ENCODE results near the gene SLC35F1. TPM values are rescaled to one million over a fixed set of nuclear protein-coding genes. Genes with fewer than 3 reads are reported as not detected.
A peak's percentile ranks its signal among the peaks of the same experiment; 100 is the strongest.
"Not testable (repeated sequence)": the region's sequence is repeated elsewhere in the genome, so short reads cannot be mapped to it uniquely, and the experiment has no call there.

SLC35F1 gene
- polyA plus RNA-seq, 1 donor, result 3.9 TPM

- DNase-seq, result no peak
Measured at GRCh38 chr6:117919775-117920729, 13.0 kb downstream of the SLC35F1 start.

GRCh38 chr6:117924690-117925089, 17.6 kb downstream of the SLC35F1 start:
- DNase-seq, result no peak

GRCh38 chr6:117927866-117928265, 20.8 kb downstream of the SLC35F1 start:
- DNase-seq, result no peak

- DNase-seq, result no peak
Measured at GRCh38 chr6:117928833-117929232, 21.8 kb downstream of the SLC35F1 start.

GRCh38 chr6:117929501-117929900, 22.4 kb downstream of the SLC35F1 start:
- no peak for DNase-seq

DNA sequence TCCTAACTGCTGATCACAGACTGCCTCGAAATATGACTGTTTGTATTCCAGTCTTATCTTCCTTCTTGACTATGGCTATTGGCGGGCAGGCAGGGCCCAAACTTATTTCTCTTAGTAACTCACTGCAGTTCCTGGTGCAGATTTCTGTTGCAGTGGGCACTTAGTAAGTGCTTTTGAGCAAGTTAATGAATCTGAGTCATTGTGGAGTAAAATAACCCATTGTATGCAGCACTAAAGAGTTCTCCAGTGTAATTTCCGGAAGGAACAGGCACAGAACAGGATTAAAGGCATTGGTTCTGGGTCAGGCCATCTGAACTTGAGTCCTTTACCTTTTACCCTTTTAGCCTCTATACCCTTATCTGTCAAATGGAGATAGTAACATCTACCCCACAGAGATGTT, 23.6 kb downstream of the SLC35F1 start:
- no peak for DNase-seq

- DNase-seq, result no peak
Measured at GRCh38 chr6:117932001-117932400, 24.9 kb downstream of the SLC35F1 start.

GRCh38 chr6:117932676-117933075, 25.6 kb downstream of the SLC35F1 start:
- no peak for DNase-seq

GRCh38 chr6:117933471-117933870, 26.4 kb downstream of the SLC35F1 start:
- DNase-seq, result no peak

DNA sequence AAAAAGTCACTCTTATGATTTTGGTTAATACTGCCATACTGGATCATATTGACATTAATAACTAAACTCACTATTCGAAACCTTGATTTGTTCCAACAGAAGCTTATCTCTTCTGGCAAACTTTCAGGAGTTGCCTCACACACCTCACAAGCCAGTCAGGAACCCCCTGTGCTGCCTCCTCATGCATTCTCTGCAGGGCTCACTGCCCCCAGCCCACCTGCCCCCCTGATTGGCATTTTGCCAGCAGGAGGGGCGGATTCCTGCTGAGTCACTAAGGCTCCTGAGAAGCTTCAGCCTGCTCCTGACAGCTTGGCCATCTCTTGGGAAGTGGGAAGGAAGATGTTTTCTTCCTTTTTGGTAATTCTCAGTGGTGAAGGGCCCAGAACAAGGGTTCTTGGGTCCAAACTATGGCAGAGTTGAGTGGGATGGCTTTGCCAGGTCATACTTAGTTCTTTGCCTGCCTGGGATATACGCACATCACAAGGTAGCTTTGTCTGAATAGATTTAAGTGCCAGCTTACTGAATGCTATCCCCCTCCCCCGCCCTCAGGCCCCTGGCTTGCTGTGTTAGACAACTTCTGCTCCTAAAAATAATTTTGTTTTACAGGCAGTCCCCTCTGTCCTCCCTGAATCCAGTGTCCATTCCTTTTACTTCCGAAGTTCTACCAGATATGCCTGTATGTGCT, 31.4 kb downstream of the SLC35F1 start:
- no peak for DNase-seq

DNA sequence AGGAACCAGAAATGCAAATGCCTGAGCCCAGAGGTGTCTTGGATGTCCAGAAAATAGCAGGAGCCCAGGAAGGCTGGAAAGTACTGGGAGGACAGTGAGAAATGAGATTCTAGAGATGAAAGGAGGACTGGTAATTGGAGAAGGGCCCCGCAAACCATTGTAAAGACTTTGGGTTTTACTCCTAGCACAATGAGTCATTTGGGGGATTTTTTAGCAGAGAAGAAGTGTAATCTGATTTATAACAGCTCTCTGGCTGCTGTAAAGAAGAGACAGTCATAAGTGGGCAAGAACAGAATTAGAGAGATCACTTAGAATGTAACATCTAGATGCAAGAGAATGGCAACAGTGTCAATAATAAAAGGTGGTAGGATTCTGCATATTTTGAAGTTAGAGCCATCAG, 40.2 kb downstream of the SLC35F1 start:
- DNase-seq, result no peak

GRCh38 chr6:117951783-117952182, 44.7 kb downstream of the SLC35F1 start:
- DNase-seq, result no peak

GRCh38 chr6:117955684-117956256, 48.7 kb downstream of the SLC35F1 start:
- no peak for DNase-seq

DNA sequence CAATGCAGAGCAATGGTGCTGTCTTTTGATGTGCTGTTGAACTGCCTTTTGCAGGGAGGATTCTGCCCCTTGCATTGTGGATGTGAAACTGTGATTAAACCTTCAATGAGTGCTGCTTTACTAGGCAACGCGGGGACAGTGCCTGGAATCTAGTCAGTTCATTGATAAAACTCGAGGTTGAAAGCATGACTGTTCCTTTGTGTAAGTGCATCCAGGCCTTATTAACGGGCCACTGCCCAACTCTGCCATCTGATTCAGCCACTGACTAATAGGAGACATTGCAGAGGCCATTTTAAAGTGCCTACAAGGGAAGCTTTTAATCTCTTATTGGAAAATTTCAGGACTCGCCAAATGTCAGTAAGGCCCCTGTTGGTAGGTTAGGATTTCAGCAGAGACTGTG, 49.3 kb downstream of the SLC35F1 start:
- DNase-seq, result no peak

- no peak for DNase-seq
Measured at GRCh38 chr6:117958536-117958935, 51.5 kb downstream of the SLC35F1 start.

DNA sequence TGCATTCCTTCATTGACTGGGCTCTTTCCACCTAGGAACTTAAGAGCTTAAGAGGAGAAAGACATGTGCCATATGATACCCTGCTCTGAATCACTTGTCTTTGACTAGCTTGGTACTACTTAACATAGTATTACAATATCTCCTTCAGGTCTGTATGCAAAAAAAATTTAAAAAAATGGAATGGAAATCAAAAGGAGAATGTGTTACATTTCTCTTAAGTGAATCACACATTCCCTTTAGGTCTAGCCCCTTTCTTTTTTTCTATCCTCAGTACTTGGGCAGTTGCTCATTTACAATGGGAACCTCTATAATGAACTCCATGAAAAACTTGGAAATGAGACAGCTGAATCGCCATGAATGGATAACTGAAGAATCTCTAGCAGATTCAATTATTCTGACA, 53.8 kb downstream of the SLC35F1 start:
- no peak for DNase-seq

DNA sequence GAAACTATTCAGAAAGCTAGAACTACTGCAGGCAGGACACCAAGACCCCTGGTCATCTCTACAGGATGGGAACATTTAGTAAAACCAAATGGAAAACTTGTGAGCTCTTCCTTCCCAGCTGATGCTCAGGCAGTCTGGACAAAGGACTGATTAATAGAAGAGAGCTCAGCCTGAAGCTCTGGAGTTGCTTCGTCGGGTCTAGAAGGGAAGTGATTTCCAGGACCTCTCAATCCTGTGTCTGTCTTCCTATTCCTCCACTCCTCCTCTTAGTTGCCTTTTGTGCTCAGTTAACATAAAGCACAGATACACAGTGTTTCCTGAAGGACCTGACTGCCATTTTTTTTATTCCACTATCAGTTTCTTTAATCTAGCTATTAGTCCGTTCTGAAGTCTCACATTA, 54.2 kb downstream of the SLC35F1 start:
- no peak for DNase-seq

- DNase-seq, result not testable (repeated sequence)
Measured at GRCh38 chr6:117965763-117966162, 58.7 kb downstream of the SLC35F1 start.

- DNase-seq, result no peak
Measured at GRCh38 chr6:117971637-117972036, 64.6 kb downstream of the SLC35F1 start.

DNA sequence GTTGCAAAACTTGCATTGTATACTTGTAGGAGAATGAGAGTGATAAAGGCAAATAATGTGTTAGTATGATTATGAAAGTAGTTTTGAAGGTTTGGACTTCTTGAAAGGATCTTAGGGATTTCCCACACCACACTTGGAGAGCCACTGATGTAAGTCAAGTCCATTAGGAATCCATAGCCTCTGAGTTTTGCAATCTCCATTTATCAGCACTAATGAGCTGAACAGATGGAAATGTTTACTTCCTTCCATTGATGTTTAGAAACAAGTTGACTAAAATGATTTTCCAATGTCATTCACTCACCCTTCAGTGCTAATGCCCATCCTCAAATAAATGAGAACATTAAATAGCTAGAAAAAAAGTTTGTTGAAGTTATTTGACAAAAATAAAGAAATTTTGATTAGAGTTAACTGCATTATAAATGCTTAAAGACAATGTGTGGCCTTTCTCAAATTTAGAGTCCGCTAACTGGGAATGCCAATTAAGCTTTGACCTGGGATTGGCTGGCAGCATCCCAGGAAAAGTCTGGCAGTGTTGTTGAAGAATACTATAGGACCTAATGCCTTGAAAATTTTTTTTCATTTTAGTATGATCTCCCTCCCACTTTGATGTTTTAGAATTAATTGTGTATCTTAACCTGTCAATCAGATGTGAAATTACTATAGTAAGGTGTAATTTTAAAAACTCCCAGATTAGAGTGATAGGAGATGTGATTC, 68.0 kb downstream of the SLC35F1 start:
- DNase-seq, result no peak

- DNase-seq, result peak; percentile 71
Measured at GRCh38 chr6:117976030-117976651, 69.1 kb downstream of the SLC35F1 start.

DNA sequence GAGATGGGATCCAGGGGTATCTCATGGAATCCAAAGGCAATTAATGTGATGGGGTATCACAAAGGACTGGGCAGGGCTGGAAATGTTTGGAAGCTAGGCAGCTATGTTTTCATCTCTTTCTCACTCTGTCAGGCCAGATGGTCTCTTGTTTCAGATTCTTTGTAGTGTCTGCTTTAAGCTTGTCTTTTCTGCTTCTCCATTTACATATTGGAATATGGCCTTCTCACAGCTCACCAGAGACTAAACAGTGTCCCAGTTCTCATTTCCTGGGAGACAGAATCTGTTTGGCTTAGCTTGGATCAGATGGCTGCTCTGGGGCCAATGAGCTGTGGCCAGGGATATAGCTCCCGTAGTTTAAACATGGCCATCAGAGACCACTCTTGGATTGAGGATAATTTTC, 78.9 kb downstream of the SLC35F1 start:
- no peak for DNase-seq
